Measurements from ENCODE around the gene BMPER.
A peak's percentile ranks its signal among the peaks of the same experiment; 100 is the strongest.
"Not testable (repeated sequence)": the region's sequence is repeated elsewhere in the genome, so short reads cannot be mapped to it uniquely, and the experiment has no call there.

Gene BMPER

GRCh38 chr7:34137176-34137575 lies 231.8 kb downstream of the BMPER start:
- no peak for DNase-seq (ENCODE audit: low spot score)

- no peak for DNase-seq (ENCODE audit: low spot score)
Measured at GRCh38 chr7:34138483-34138882, 233.1 kb downstream of the BMPER start.

GRCh38 chr7:34139086-34139485 lies 233.7 kb downstream of the BMPER start:
- no peak for DNase-seq (ENCODE audit: low spot score)

- no peak for DNase-seq (ENCODE audit: low spot score)
Measured at GRCh38 chr7:34140066-34140465, 234.7 kb downstream of the BMPER start.

GRCh38 chr7:34143402-34143801 lies 238.1 kb downstream of the BMPER start:
- peak; percentile 50 for DNase-seq (ENCODE audit: low spot score)

GRCh38 chr7:34145603-34146002 lies 240.3 kb downstream of the BMPER start:
- DNase-seq (ENCODE audit: low spot score) = no peak

GRCh38 chr7:34153656-34154270 lies 248.4 kb downstream of the BMPER start:
- DNase-seq (ENCODE audit: low spot score) = no peak

GRCh38 chr7:34155220-34155908 lies 250.0 kb downstream of the BMPER start:
- peak; percentile 88 for DNase-seq (ENCODE audit: low spot score)

- DNase-seq (ENCODE audit: low spot score) = peak; percentile 44
Measured at GRCh38 chr7:34156336-34156735, 251.0 kb downstream of the BMPER start.

GRCh38 chr7:34157137-34157536 lies 251.8 kb downstream of the BMPER start:
- peak; percentile 34 for DNase-seq (ENCODE audit: low spot score)

- no peak for DNase-seq (ENCODE audit: low spot score)
Measured at GRCh38 chr7:34158368-34159153, 253.2 kb downstream of the BMPER start.

GRCh38 chr7:34160261-34160752 lies 255.0 kb downstream of the BMPER start:
- DNase-seq (ENCODE audit: low spot score) = peak; percentile 86

GRCh38 chr7:34162027-34162565 lies 256.8 kb downstream of the BMPER start:
- DNase-seq (ENCODE audit: low spot score) = no peak

GRCh38 chr7:34162677-34163076 lies 257.3 kb downstream of the BMPER start:
- DNase-seq (ENCODE audit: low spot score) = no peak

- no peak for DNase-seq (ENCODE audit: low spot score)
Measured at GRCh38 chr7:34163956-34164355, 258.6 kb downstream of the BMPER start.

- peak; percentile 43 for DNase-seq (ENCODE audit: low spot score)
Measured at GRCh38 chr7:34165466-34165865, 260.1 kb downstream of the BMPER start.

GRCh38 chr7:34165927-34166550 lies 260.7 kb downstream of the BMPER start:
- DNase-seq (ENCODE audit: low spot score) = peak; percentile 27

- no peak for DNase-seq (ENCODE audit: low spot score)
Measured at GRCh38 chr7:34168013-34168412, 262.7 kb downstream of the BMPER start.

GRCh38 chr7:34174688-34175616 lies 269.6 kb downstream of the BMPER start:
- not testable (repeated sequence) for DNase-seq (ENCODE audit: low spot score)

GRCh38 chr7:34175837-34176236 lies 270.5 kb downstream of the BMPER start:
- no peak for DNase-seq (ENCODE audit: low spot score)

- DNase-seq (ENCODE audit: low spot score) = no peak
Measured at GRCh38 chr7:34177476-34177875, 272.1 kb downstream of the BMPER start.

All from AG20443 (cell line).